OCI-LY1 (cell line): ENCODE measurements around the gene CNTNAP2.
A peak's percentile ranks its signal among the peaks of the same experiment; 100 is the strongest.

Experiments used
- H2AFZ ChIP-seq: fragments of 200-600 bp; sonication (generic), shearing (Covaris generic); 2 replicates; pipeline ENCODE4 v1.6.0; 2014; ENCODE audit warnings: antibody characterized with exemption, mild to moderate bottlenecking, low read length
- H3F3A ChIP-seq: fragments of 200-600 bp; sonication (generic), shearing (Covaris generic); 2 replicates; pipeline ENCODE4 v1.6.0; 2014; ENCODE audit warnings: mild to moderate bottlenecking, antibody characterized with exemption, low read length, moderate library complexity; ENCODE audit not compliant: insufficient read depth
- H3K27ac ChIP-seq: fragments of 200-600 bp; sonication (generic); 2 replicates; pipeline ENCODE4 v1.5.1; 2014; ENCODE audit warnings: low read length, mixed run types, mild to moderate bottlenecking, low read depth; ENCODE audit not compliant: poor library complexity, severe bottlenecking
- H3K27me3 ChIP-seq: fragments of 200-600 bp; sonication (generic); 2 replicates; pipeline ENCODE4 v1.6.0; 2014; ENCODE audit warnings: antibody characterized with exemption, mild to moderate bottlenecking, low read length, moderate library complexity; ENCODE audit not compliant: insufficient read depth
- H3K36me3 ChIP-seq: fragments of 200-600 bp; sonication (generic); 2 replicates; pipeline ENCODE4 v1.6.1; 2014; ENCODE audit warnings: mild to moderate bottlenecking, antibody characterized with exemption, low read length, moderate library complexity, mixed read lengths; ENCODE audit not compliant: insufficient read depth
- H3K4me1 ChIP-seq: fragments of 200-600 bp; sonication (generic); 2 replicates; pipeline ENCODE4 v1.5.1; 2014; ENCODE audit warnings: mild to moderate bottlenecking, low read length, moderate library complexity; ENCODE audit not compliant: insufficient read depth, severe bottlenecking
- H3K4me2 ChIP-seq: fragments of 200-600 bp; sonication (generic), shearing (Covaris generic); 2 replicates; pipeline ENCODE4 v1.6.1; 2014; ENCODE audit warnings: low read length
- H3K4me3 ChIP-seq: fragments of 200-600 bp; sonication (generic); 2 replicates; pipeline ENCODE4 v1.5.1; 2014; ENCODE audit warnings: low read length, low read depth, mild to moderate bottlenecking, mixed read lengths; ENCODE audit not compliant: poor library complexity, severe bottlenecking
- H3K79me2 ChIP-seq: fragments of 200-600 bp; shearing (Covaris generic); 2 replicates; pipeline ENCODE4 v1.6.1; 2016; ENCODE audit warnings: mixed run types, low read length, mixed read lengths; ENCODE audit not compliant: insufficient read depth
- H3K9ac ChIP-seq: fragments of 200-600 bp; sonication (generic), shearing (Covaris generic); 2 replicates; pipeline ENCODE4 v1.6.1; 2014; ENCODE audit warnings: mild to moderate bottlenecking, low read length, mixed read lengths
- H3K9me2 ChIP-seq: fragments of 200-600 bp; sonication (generic), shearing (Covaris generic); 2 replicates; pipeline ENCODE4 v1.6.1; 2014; ENCODE audit warnings: low read depth, mild to moderate bottlenecking, low read length, mixed read lengths
- H3K9me3 ChIP-seq: fragments of 200-600 bp; shearing (Covaris generic); 2 replicates; pipeline ENCODE4 v1.6.1; 2014; ENCODE audit warnings: low read length, mixed read lengths
- H4K20me1 ChIP-seq: fragments of 200-600 bp; sonication (generic), shearing (Covaris generic); 2 replicates; pipeline ENCODE4 v1.6.0; 2016; ENCODE audit warnings: mild to moderate bottlenecking, low read length; ENCODE audit not compliant: insufficient read depth
- CTCF ChIP-seq: fragments of 200-600 bp; sonication (generic), shearing (Covaris generic); IDR thresholded peaks from 2 replicates; pipeline ENCODE4 v1.5.1; 2017; ENCODE audit warnings: mild to moderate bottlenecking, antibody characterized with exemption, low read length, moderate library complexity, mixed read lengths
- EZH2 ChIP-seq: fragments of 200-600 bp; sonication (generic), shearing (Covaris generic); IDR thresholded peaks from 2 replicates; pipeline ENCODE4 v1.8.0; 2017; ENCODE audit warnings: borderline replicate concordance, mixed run types, mild to moderate bottlenecking, antibody characterized with exemption, low read length, moderate library complexity, mixed read lengths

Gene CNTNAP2

GRCh38 chr7:147415991-147416390 is 1299.4 kb downstream of the CNTNAP2 start:
- no peak for TF ChIP-seq EZH2
- H2AFZ ChIP-seq: no peak overlapping the region
- H3K9me3 ChIP-seq: no peaks in the 10 kb centered on the region
- H3K27me3 ChIP-seq: no peaks in the 10 kb centered on the region
- no peaks in the 10 kb centered on the region for H3K4me1 ChIP-seq
- H3K4me2 ChIP-seq: no peak overlapping the region
- H3K79me2 ChIP-seq: no peaks in the 10 kb centered on the region
- no peaks in the 10 kb centered on the region for H3K9me2 ChIP-seq
- no peaks in the 10 kb centered on the region for H3K36me3 ChIP-seq
- no peak overlapping the region for H3K27ac ChIP-seq
- no peaks in the 10 kb centered on the region for H4K20me1 ChIP-seq
- no peak overlapping the region for H3K4me3 ChIP-seq
- no peaks in the 10 kb centered on the region for H3F3A ChIP-seq
- no peak overlapping the region for H3K9ac ChIP-seq

DNA sequence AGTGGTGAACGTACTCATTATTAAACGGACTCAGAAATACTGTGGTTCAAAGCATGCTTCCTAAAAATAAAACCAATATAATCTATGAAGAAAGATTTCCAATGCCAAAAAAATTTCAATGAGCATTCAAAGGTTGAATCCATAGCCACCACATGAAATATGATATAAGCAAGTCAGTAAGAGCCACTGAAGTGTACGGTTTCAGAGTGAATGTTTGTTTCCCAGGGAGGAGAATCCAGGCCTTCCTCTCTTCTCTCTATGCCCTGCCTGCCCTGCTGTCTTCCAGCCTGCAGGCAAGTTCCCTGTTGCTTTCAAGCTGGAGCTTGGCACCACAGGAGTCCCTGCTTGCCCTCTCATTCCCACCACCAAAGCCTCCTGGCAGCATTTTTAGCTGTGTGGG is 1302.4 kb downstream of the CNTNAP2 start:
- H3K4me3 ChIP-seq: no peak overlapping the region
- H3K9me2 ChIP-seq: no peaks in the 10 kb centered on the region
- TF ChIP-seq CTCF: no peak
- no peak for TF ChIP-seq EZH2
- no peak overlapping the region for H3K9ac ChIP-seq
- no peaks in the 10 kb centered on the region for H3K4me1 ChIP-seq
- no peaks in the 10 kb centered on the region for H3K36me3 ChIP-seq
- no peaks in the 10 kb centered on the region for H3F3A ChIP-seq
- H3K9me3 ChIP-seq: no peaks in the 10 kb centered on the region
- no peaks in the 10 kb centered on the region for H3K27me3 ChIP-seq
- H3K4me2 ChIP-seq: no peak overlapping the region
- no peak overlapping the region for H2AFZ ChIP-seq
- no peak overlapping the region for H3K27ac ChIP-seq
- no peaks in the 10 kb centered on the region for H4K20me1 ChIP-seq
- no peaks in the 10 kb centered on the region for H3K79me2 ChIP-seq

DNA sequence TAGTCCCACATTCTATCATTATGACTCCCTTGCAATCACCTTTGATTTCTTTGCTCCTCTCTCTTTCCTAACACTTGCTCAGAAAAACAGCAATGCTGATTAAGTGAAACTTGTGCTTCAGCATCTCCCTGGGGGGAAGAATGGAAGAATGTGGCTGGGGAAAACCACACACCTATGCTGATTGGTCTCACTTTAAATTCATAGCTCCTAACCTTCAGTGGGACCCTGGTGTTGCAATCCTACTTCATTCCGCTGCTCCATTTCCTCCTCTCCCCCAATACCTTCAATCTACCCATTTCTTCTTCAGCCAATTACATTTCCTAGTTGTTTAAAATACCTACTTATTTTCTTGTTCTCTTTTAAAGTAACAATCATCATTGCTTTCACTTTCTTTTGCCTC is 1307.3 kb downstream of the CNTNAP2 start:
- H3K79me2 ChIP-seq: no peaks in the 10 kb centered on the region
- TF ChIP-seq EZH2 (no peak), CTCF (no peak)
- 0 out of 2 replicates have a peak overlapping the region, but pooled peaks have one; percentile 9 for H2AFZ ChIP-seq
- H3F3A ChIP-seq: no peaks in the 10 kb centered on the region
- no peaks in the 10 kb centered on the region for H3K9me3 ChIP-seq
- no peaks in the 10 kb centered on the region for H3K27me3 ChIP-seq
- H3K27ac ChIP-seq: no peak overlapping the region
- H4K20me1 ChIP-seq: no peaks in the 10 kb centered on the region
- no peaks in the 10 kb centered on the region for H3K9me2 ChIP-seq
- no peak overlapping the region for H3K4me3 ChIP-seq
- no peaks in the 10 kb centered on the region for H3K36me3 ChIP-seq
- no peaks in the 10 kb centered on the region for H3K4me1 ChIP-seq
- no peak overlapping the region for H3K4me2 ChIP-seq
- H3K9ac ChIP-seq: no peak overlapping the region

- Histone ChIP-seq H3K27ac (no peak overlapping the region), H3K4me3 (no peak overlapping the region), H3K9me3 (no peaks in the 10 kb centered on the region), H3K79me2 (no peaks in the 10 kb centered on the region), H3K9me2 (no peaks in the 10 kb centered on the region), H3K27me3 (no peaks in the 10 kb centered on the region), H3K36me3 (no peaks in the 10 kb centered on the region), H3K9ac (no peak overlapping the region), H3K4me1 (peaks cover under 1% of the 10 kb centered on the region), H3K4me2 (no peak overlapping the region), H2AFZ (no peak overlapping the region), H4K20me1 (no peaks in the 10 kb centered on the region), H3F3A (no peaks in the 10 kb centered on the region)
- TF ChIP-seq EZH2: no peak
- TF ChIP-seq CTCF: no peak
Observed at GRCh38 chr7:147428075-147428474, 1311.5 kb downstream of the CNTNAP2 start.
